HG03060 (cell line): ENCODE results near the gene ZDHHC9.

Source experiments
- ATAC-seq: cut with Tn5 transposase; IDR thresholded peaks from one replicate; pipeline ENCODE4 v1.9.1; 2021; ENCODE audit warnings: low read depth, moderate number of reproducible peaks; ENCODE audit not compliant: unreplicated experiment

The ZDHHC9 gene

GRCh38 chrX:129823522-129823921, 20.2 kb downstream of the ZDHHC9 start:
- ATAC-seq, result no peak

GRCh38 chrX:129823115-129823514, 20.6 kb downstream of the ZDHHC9 start:
- no peak for ATAC-seq

- ATAC-seq, result no peak
Measured at GRCh38 chrX:129818123-129818522, 25.6 kb downstream of the ZDHHC9 start.

- no peak for ATAC-seq
Measured at GRCh38 chrX:129813662-129814368, 29.9 kb downstream of the ZDHHC9 start.

GRCh38 chrX:129808829-129809796, 34.6 kb downstream of the ZDHHC9 start:
- no peak for ATAC-seq

GRCh38 chrX:129808158-129808828, 35.4 kb downstream of the ZDHHC9 start:
- ATAC-seq, result no peak

GRCh38 chrX:129804806-129805205, 38.9 kb downstream of the ZDHHC9 start:
- ATAC-seq, result no peak

- no peak for ATAC-seq
Measured at GRCh38 chrX:129802863-129803262, 40.8 kb downstream of the ZDHHC9 start.

GRCh38 chrX:129800186-129800585, 43.5 kb downstream of the ZDHHC9 start:
- no peak for ATAC-seq

- ATAC-seq, result no peak
Measured at GRCh38 chrX:129798888-129799287, 44.8 kb downstream of the ZDHHC9 start.

GRCh38 chrX:129798456-129798855, 45.2 kb downstream of the ZDHHC9 start:
- ATAC-seq, result no peak

- ATAC-seq, result no peak
Measured at GRCh38 chrX:129797251-129797906, 46.3 kb downstream of the ZDHHC9 start.

GRCh38 chrX:129795584-129795983, 48.1 kb downstream of the ZDHHC9 start:
- ATAC-seq, result no peak

GRCh38 chrX:129793604-129794191, 50.0 kb downstream of the ZDHHC9 start:
- ATAC-seq, result no peak

- no peak for ATAC-seq
Measured at GRCh38 chrX:129792586-129793291, 50.9 kb downstream of the ZDHHC9 start.

GRCh38 chrX:129791961-129792570, 51.6 kb downstream of the ZDHHC9 start:
- no peak for ATAC-seq

GRCh38 chrX:129791336-129791735, 52.4 kb downstream of the ZDHHC9 start:
- ATAC-seq, result no peak

- no peak for ATAC-seq
Measured at GRCh38 chrX:129790808-129791207, 52.9 kb downstream of the ZDHHC9 start.

- ATAC-seq, result no peak
Measured at GRCh38 chrX:129790146-129790545, 53.5 kb downstream of the ZDHHC9 start.
